Keratinocyte (primary cell): ENCODE data around the gene GABRD.

Source experiments
- CTCF ChIP-seq, 3 experiments: IDR thresholded peaks in 1 of 3; conservative IDR thresholded peaks in 1 of 3; optimal IDR thresholded peaks in 1 of 3; 2 replicates in 2 of 3; 3 replicates in 1 of 3; pipeline versions ENCODE3 to v1.5.1; 2011; ENCODE audit warnings: low read length in 3 of 3, mild to moderate bottlenecking in 3 of 3, moderate library complexity in 2 of 3, control low read depth in 1 of 3, inconsistent platforms in 1 of 3; ENCODE audit not compliant: insufficient read depth in 2 of 3; ENCODE audit errors: extremely low read depth in 1 of 3
- EZH2 ChIP-seq: IDR thresholded peaks from one replicate; pipeline ENCODE4 v1.6.1; 2012; ENCODE audit warnings: inconsistent platforms, mild to moderate bottlenecking, low read length, moderate library complexity

- no peak for TF ChIP-seq EZH2
- peak; percentile 42 to 65 (median 57) for TF ChIP-seq CTCF (optimal IDR thresholded peaks at IDR 0.05 in 1 of 3, IDR thresholded peaks at IDR 0.05 in 1 of 3, conservative IDR thresholded peaks at IDR 0.05 in 1 of 3; ENCODE audit: extremely low read depth in 1 of 3, insufficient read depth in 2 of 3, low read length in 3 of 3)
Measured at GRCh38 chr1:2049225-2049717, 30.1 kb downstream of the GABRD start.
